Stimulated activated naive CD4-positive, alpha-beta T cell (primary cell): ENCODE results near the gene ADH1B.
"Not testable (repeated sequence)": the region's sequence is repeated elsewhere in the genome, so short reads cannot be mapped to it uniquely, and the experiment has no call there.

Source experiments
- DNase-seq, 6 experiments: peaks; one replicate each; lab custom pipeline; 2025; lab: John Stamatoyannopoulos, UW

ADH1B gene

DNA sequence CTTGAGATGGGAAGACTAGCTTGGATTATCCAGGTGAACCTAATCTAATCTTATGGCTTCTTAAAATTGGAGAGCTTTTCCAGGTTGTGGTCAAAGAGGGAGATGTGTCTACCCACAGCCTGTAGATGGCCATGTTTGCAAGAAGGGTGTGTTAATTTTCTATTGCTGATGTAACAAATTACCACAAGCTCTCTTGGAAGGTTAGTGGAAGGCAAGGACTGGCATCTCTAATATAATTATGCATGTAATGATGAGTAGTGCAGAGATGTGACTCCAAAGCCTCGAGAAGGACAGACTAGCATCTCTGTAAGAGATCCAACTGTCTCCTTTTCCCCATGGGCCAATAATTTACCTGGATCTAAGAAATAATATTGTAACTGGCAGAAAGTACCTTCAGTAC is 3.2 kb upstream of the ADH1B start:
- DNase-seq, result no peak

- DNase-seq, result no peak
These were observed 2.6 kb upstream of the ADH1B start for GRCh38 chr4:99323756-99324155.

DNA sequence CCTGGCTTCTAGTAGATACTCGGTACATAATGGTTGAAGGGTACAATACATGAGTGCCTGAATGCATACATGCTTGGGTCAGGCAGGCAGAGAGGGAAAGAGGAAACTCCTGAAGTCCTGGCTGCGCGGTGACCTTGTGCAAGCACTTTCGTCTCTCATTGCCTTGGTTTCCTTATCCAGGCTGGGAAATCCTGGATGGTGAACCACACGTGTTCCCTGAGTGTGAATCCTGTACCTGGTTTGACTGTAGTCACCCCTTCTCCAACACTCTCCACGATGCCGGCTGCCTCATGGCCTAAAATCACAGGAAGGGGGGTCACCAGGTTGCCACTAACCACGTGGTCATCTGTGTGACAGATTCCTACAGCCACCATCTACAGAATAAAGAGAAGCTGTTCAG is 3.4 kb downstream of the ADH1B start:
- not testable (repeated sequence) for DNase-seq

GRCh38 chr4:99317354-99317753 is 3.8 kb downstream of the ADH1B start:
- no peak for DNase-seq

GRCh38 chr4:99315839-99316238 is 5.4 kb downstream of the ADH1B start:
- DNase-seq, result no peak

DNA sequence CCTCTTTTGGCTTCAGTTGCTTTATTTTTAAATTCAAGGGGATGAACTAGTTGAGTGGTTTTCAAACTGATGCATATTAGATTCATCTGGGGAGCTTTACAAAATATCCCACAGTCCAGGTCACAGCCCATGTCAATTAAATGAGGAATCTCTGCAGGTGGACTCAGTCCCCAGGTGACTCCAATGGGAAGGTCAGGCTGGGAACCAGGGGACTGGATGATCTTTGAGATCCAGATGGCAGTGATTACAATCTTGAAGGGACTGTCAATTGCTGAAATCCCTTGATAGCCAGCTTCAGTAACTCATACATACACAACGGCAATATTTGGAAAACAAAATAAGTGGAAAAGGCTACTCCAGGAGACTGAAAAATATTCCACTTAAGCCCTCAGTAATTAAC is 7.0 kb downstream of the ADH1B start:
- DNase-seq, result no peak

GRCh38 chr4:99310389-99310788 is 10.8 kb downstream of the ADH1B start:
- no peak for DNase-seq

GRCh38 chr4:99305638-99306400 is 15.4 kb downstream of the ADH1B start:
- no peak for DNase-seq

GRCh38 chr4:99301376-99302164 is 19.6 kb downstream of the ADH1B start:
- no peak for DNase-seq

DNA sequence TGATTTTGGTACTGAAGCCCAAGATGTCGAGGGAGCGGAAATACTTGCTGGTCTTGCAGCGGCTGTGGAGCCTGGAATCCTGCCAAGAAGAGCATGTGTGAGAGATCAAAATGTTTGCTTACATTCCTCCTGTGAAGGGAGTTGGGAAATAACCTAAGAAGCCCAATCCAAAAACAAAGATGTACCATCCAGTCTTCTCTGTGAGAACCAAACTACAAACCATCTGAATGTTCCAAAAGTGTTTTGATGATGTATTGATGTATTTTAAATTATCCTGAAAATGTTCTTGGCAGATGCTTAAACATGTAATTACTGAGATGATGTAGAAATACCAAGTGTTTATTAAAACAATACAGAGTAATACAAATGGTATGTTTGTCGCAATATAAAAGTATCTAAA is 20.3 kb downstream of the ADH1B start:
- DNase-seq, result no peak

- DNase-seq, result no peak
These were observed 27.8 kb downstream of the ADH1B start for GRCh38 chr4:99293357-99293756.

DNA sequence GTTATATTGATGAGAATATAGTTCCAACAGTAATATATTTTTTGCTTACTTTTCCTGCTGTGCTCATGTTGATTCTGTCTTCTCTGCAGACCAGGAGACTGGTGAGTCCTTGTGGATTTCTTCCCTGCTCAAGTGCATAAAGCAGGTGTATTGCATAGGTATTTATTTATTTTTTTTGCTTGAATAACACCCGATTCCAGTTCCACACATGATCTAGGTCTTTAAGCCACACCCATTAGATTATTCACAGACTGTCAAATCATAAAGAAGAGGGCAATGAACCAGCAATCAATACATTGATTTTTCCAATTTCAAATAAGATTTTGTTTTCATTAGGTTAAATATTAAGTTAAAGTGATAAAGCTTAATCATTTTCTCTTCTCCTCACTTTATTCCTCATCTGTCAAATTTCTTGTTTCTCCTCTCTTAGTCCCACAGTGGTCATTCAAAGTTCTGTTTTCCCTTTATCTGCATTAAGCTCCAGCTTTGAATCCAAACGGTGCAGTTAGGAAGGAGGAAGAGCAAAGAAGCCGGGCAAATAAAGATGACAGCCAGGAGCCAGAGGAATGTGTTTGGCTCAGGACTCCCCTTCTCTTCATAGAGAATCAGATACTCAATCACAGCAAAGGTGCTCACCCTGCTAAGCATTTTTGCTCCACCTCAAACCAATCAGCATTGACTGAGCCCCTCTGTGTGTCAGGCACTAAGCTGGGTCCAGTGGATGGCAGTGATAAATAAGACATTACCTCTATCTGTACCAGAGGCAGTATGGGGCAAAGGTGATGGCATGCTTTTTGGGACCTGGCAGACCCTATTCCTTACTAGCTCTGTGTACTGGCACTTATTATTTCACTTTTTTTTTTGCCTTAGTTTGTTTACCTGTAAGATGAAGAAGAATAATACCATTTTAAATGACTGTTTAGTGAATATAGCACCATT is 30.1 kb downstream of the ADH1B start, which contains the start of gene ADH1A:
TSS of gene ADH1A (minus strand) at position 138 of the 939 bp plus-strand sequence. CDS start at position 67, 71 bp downstream.
- no peak for DNase-seq

- no peak for DNase-seq
These were observed 35.8 kb downstream of the ADH1B start for GRCh38 chr4:99285387-99285786.

DNA sequence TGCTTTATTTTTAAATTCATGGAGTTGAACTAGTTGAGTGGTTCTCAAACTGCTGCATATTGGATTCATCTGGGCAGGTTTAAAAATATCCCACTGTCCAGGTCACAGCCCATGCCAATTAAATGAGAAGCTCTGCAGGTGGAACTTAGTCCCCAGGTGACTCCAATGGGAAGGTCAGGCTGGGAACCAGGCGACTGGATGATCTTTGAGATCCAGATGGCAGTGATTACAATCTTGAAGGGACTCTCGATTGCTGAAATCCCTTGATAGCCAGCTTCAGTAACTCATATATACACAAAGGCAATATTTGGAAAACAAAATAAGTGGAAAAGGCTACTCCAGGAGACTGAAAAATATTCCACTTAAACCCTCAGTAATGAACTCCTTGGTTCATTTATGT is 38.5 kb downstream of the ADH1B start:
- no peak for DNase-seq

- DNase-seq, result no peak
These were observed 39.9 kb downstream of the ADH1B start for GRCh38 chr4:99281261-99281660.

- DNase-seq, result no peak
These were observed 44.8 kb downstream of the ADH1B start for GRCh38 chr4:99276417-99276816.

DNA sequence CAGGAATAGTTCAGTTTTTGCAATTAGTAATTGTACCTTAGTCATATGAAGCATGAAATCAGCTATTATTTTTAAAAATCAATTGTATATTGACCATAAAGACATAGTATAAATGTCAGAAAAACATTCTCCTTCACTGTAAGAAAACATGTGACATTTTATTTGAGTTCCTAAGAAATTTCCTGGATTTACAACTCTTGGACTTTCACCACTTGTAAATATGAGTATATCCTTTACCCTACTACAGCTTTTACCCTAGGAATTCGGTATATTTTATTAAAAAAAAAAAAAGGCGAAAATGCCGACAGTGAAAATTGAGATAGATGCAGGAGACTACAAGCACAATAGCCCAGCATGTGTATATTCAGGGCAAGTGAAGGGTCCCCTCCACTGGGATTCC is 45.3 kb downstream of the ADH1B start:
- DNase-seq, result no peak

DNA sequence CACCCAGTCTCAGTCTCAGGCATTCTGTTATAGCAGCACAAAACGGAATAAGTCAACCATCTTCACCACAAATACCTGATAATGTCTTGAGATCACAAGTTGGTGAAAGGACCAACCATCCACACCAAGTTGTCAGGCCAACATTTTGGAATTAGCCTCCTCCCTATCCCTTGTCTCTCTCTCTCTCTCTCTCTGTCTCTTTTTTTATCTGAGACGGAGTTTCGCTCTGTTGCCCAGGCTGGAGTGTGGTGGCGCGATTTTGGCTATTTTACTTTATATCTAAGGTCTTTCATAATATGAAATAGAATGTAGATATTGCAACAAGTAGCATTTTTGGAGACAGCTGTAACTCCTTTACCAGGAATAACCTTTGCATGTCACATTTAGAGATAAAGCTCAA is 46.2 kb downstream of the ADH1B start:
- no peak for DNase-seq

DNA sequence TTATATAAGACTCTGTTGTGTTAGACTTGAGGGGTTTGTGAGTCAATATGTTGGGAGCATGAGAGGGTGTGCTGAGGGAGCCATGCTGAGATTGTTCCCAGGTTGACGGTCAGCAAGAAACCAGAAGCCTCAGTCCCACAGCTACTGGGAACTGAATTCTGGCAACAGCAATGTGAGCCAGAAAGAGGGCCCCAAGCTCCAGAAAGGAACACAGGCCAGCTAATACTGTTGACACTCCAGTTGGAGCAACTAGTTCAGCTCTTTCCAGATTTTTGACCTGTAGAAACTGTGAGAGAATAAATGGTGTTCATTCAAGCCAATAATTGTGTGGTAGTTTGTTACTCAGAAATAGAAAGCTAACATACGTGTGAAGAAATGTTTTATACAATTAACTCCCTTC is 47.5 kb downstream of the ADH1B start:
- no peak for DNase-seq

- DNase-seq, result no peak
These were observed 56.3 kb downstream of the ADH1B start for GRCh38 chr4:99264927-99265326.
